ENCODE data around the gene CFAP299.

Gene CFAP299

DNA sequence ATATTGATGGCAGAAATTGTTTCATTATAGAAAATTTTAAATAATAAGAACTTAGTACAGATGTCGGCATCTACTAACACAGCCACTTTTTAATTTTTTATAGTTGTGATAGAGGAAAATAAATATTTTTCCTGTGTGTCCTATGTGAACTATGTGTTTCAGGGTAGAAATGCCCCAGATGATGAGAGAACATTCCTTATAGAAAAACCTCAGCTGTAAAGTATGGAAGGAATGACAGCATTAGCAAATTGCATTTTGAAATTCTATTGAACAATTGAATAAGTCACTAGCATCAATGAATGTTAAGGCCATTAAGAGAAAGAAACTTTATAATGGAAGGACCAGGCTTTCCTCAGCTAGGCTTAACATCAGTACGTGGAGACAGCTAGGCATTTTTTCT is 149.2 kb downstream of the CFAP299 start:
- peak; percentile 44 for DNase-seq (ENCODE audit: low read depth)
- no peak for TF ChIP-seq CTCF (conservative IDR thresholded peaks at IDR 0.05; ENCODE audit: low read length)
- no peak overlapping the region for H3K4me3 ChIP-seq (ENCODE audit: low read length)

GRCh38 chr4:80486603-80487002 is 151.1 kb downstream of the CFAP299 start:
- DNase-seq (ENCODE audit: low read depth) = no peak
- no peak overlapping the region for H3K4me3 ChIP-seq (ENCODE audit: low read length)
- TF ChIP-seq CTCF (conservative IDR thresholded peaks at IDR 0.05; ENCODE audit: low read length) = no peak

- no peak for TF ChIP-seq CTCF (conservative IDR thresholded peaks at IDR 0.05; ENCODE audit: low read length)
- DNase-seq (ENCODE audit: low read depth) = no peak
- H3K4me3 ChIP-seq (ENCODE audit: low read length) = no peak overlapping the region
These were observed 154.3 kb downstream of the CFAP299 start for GRCh38 chr4:80489798-80490197.

DNA sequence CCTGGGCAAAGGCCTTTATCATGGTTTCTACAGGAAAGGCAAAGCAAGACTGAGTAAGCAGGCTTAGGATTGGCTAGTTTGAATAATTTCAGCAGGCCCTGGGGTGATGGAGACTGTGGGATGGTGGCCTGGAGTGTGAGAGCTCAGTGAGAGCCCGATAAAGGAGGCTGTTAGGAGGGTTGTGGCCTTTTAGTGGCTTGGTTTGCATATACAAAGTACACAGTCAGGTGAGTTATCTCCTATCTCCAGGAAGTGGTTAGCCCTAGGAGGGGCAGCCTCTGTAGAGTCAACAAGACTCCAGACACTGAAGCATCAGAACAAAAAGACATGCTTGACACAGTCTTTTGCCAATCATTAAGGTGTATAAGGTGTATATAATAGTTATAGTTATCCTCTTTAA is 157.2 kb downstream of the CFAP299 start:
- H3K4me3 ChIP-seq (ENCODE audit: low read length) = no peak overlapping the region
- no peak for TF ChIP-seq CTCF (conservative IDR thresholded peaks at IDR 0.05; ENCODE audit: low read length)
- no peak for DNase-seq (ENCODE audit: low read depth)

DNA sequence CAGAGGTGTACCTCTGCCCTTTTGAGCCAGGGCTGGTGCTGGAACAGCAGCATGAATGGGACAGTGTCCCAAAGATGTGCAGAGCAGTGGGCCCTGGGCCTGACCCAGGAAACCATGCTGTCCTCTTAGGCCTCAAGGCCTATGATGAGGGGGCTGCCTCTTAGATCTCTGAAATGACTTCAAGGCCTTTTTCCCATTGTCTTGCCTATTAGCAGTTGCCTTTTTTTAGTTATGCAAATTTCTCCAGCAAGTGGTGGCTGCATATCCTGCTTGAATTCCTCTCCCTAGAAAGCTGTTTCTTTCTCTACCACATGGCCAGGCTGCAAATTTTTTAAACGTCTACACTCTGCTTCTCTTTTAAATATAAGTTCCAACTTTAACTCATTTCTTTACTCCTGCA is 160.3 kb downstream of the CFAP299 start:
- no peak for DNase-seq (ENCODE audit: low read depth)
- no peak for TF ChIP-seq CTCF (conservative IDR thresholded peaks at IDR 0.05; ENCODE audit: low read length)
- H3K4me3 ChIP-seq (ENCODE audit: low read length) = no peak overlapping the region

GRCh38 chr4:80498725-80499124 is 163.2 kb downstream of the CFAP299 start:
- no peak for TF ChIP-seq CTCF (conservative IDR thresholded peaks at IDR 0.05; ENCODE audit: low read length)
- H3K4me3 ChIP-seq (ENCODE audit: low read length) = no peak overlapping the region
- no peak for DNase-seq (ENCODE audit: low read depth)

GRCh38 chr4:80500613-80501012 is 165.1 kb downstream of the CFAP299 start:
- DNase-seq (ENCODE audit: low read depth) = peak; percentile 79
- no peak overlapping the region for H3K4me3 ChIP-seq (ENCODE audit: low read length)
- TF ChIP-seq CTCF (conservative IDR thresholded peaks at IDR 0.05; ENCODE audit: low read length) = no peak
